Measurements from ENCODE around the gene LRTM1. TPM values are rescaled to one million over a fixed set of nuclear protein-coding genes. Genes with fewer than 3 reads are reported as not detected.

Gene LRTM1
- total RNA-seq, 2 experiments from 2014 or later, result not detected

- no peak for TF ChIP-seq CTCF (IDR thresholded peaks at IDR 0.05)
- H3K9me3 Mint-ChIP-seq, result no peaks in the 10 kb centered on the region
- ATAC-seq (no peak), DNase-seq (no peak)
- no peaks in the 10 kb centered on the region for H3K36me3 Mint-ChIP-seq (ENCODE audit: low read depth)
- CTCF ChIA-PET, result no interaction called here
- H3K27ac Mint-ChIP-seq, result no peak overlapping the region
- no peak overlapping the region for H3K4me3 Mint-ChIP-seq
- POLR2A ChIA-PET, result no interaction called here
- no peaks in the 10 kb centered on the region for H3K4me1 Mint-ChIP-seq (ENCODE audit: low read depth)
- intact Hi-C loops (cut with micrococcal nuclease), result no loop called here
- H3K27me3 Mint-ChIP-seq, result peaks cover 2% of the 10 kb centered on the region
Measured at GRCh38 chr3:54891540-54891897, 36.3 kb downstream of the LRTM1 start.

GRCh38 chr3:54889731-54890130 is 38.1 kb downstream of the LRTM1 start:
- H3K27me3 Mint-ChIP-seq, result peaks cover 2% of the 10 kb centered on the region
- ATAC-seq, result no peak
- ChIA-PET POLR2A (interaction anchor here (0.6 kb wide), 1 partner anchor 343 kb away, joined by 3 read pairs; no protein-coding TSS in a partner anchor), CTCF (no interaction called here)
- H3K36me3 Mint-ChIP-seq (ENCODE audit: low read depth), result no peaks in the 10 kb centered on the region
- no peak overlapping the region for H3K4me3 Mint-ChIP-seq
- no peaks in the 10 kb centered on the region for H3K9me3 Mint-ChIP-seq
- no peaks in the 10 kb centered on the region for H3K4me1 Mint-ChIP-seq (ENCODE audit: low read depth)
- no peak for DNase-seq
- TF ChIP-seq CTCF (IDR thresholded peaks at IDR 0.05), result no peak
- intact Hi-C loops (cut with micrococcal nuclease), result no loop called here
- H3K27ac Mint-ChIP-seq, result no peak overlapping the region

- TF ChIP-seq CTCF (IDR thresholded peaks at IDR 0.05), result no peak
- Mint-ChIP-seq H3K36me3 (ENCODE audit: low read depth) (no peaks in the 10 kb centered on the region), H3K27ac (no peak overlapping the region), H3K9me3 (no peaks in the 10 kb centered on the region), H3K4me3 (no peak overlapping the region), H3K4me1 (ENCODE audit: low read depth) (no peaks in the 10 kb centered on the region), H3K27me3 (peaks cover 2% of the 10 kb centered on the region)
- no peak for ATAC-seq
- no peak for DNase-seq
- CTCF ChIA-PET, result no interaction called here
- POLR2A ChIA-PET, result interaction anchor here (0.5 kb wide), 1 partner anchor 546 kb away, joined by 3 read pairs; no protein-coding TSS in a partner anchor
- intact Hi-C loops (cut with micrococcal nuclease), result no loop called here
Measured at GRCh38 chr3:54888873-54889272, 39.0 kb downstream of the LRTM1 start.

- no peak overlapping the region for H3K27ac Mint-ChIP-seq
- no peak for ATAC-seq
- H3K9me3 Mint-ChIP-seq, result no peaks in the 10 kb centered on the region
- no peak for DNase-seq
- H3K4me3 Mint-ChIP-seq, result no peak overlapping the region
- ChIA-PET CTCF (no interaction called here), POLR2A (interaction anchor here (0.5 kb wide), 1 partner anchor 546 kb away, joined by 3 read pairs; no protein-coding TSS in a partner anchor)
- peaks cover 2% of the 10 kb centered on the region for H3K27me3 Mint-ChIP-seq
- H3K4me1 Mint-ChIP-seq (ENCODE audit: low read depth), result no peaks in the 10 kb centered on the region
- no peak for TF ChIP-seq CTCF (IDR thresholded peaks at IDR 0.05)
- H3K36me3 Mint-ChIP-seq (ENCODE audit: low read depth), result no peaks in the 10 kb centered on the region
- intact Hi-C loops (cut with micrococcal nuclease), result no loop called here
Measured at GRCh38 chr3:54888162-54888561, 39.7 kb downstream of the LRTM1 start.

- CTCF ChIA-PET, result no interaction called here
- Mint-ChIP-seq H3K27ac (no peak overlapping the region), H3K27me3 (no peaks in the 10 kb centered on the region), H3K4me1 (ENCODE audit: low read depth) (no peaks in the 10 kb centered on the region), H3K4me3 (no peak overlapping the region), H3K9me3 (peaks cover 3% of the 10 kb centered on the region), H3K36me3 (ENCODE audit: low read depth) (no peaks in the 10 kb centered on the region)
- ATAC-seq (no peak), DNase-seq (no peak)
- intact Hi-C loops (cut with micrococcal nuclease), result no loop called here
- TF ChIP-seq CTCF (IDR thresholded peaks at IDR 0.05), result no peak
- POLR2A ChIA-PET, result no interaction called here
Measured at GRCh38 chr3:54882129-54882833, 45.6 kb downstream of the LRTM1 start.
